IPS-NIHi11 (cell line): ENCODE measurements around the gene EEF1B2.
"Not testable (repeated sequence)": the region's sequence is repeated elsewhere in the genome, so short reads cannot be mapped to it uniquely, and the experiment has no call there.

Source experiments
- DNase-seq: peaks from one replicate; pipeline ENCODE4 v3.0.0; 2012; ENCODE audit warnings: mixed read lengths, low spot score

EEF1B2 gene

GRCh38 chr2:206164261-206164862, 4.7 kb downstream of the EEF1B2 start:
- DNase-seq = peak; percentile 24

- not testable (repeated sequence) for DNase-seq
Observed at GRCh38 chr2:206168230-206168629, 8.5 kb downstream of the EEF1B2 start.

- DNase-seq = not testable (repeated sequence)
Observed at GRCh38 chr2:206171624-206172397, 12.1 kb downstream of the EEF1B2 start.

GRCh38 chr2:206173147-206173546, 13.5 kb downstream of the EEF1B2 start:
- DNase-seq = no peak

- no peak for DNase-seq
Observed at GRCh38 chr2:206176121-206176520, 16.4 kb downstream of the EEF1B2 start.

- no peak for DNase-seq
Observed at GRCh38 chr2:206176901-206177300, 17.2 kb downstream of the EEF1B2 start.

GRCh38 chr2:206181526-206181925, 21.8 kb downstream of the EEF1B2 start:
- DNase-seq = not testable (repeated sequence)

- DNase-seq = no peak
Observed at GRCh38 chr2:206189691-206190090, 30.0 kb downstream of the EEF1B2 start.

GRCh38 chr2:206190111-206190510, 30.4 kb downstream of the EEF1B2 start:
- no peak for DNase-seq

- no peak for DNase-seq
Observed at GRCh38 chr2:206190689-206191088, 31.0 kb downstream of the EEF1B2 start.

- DNase-seq = no peak
Observed at GRCh38 chr2:206192157-206192556, 32.5 kb downstream of the EEF1B2 start.

- no peak for DNase-seq
Observed at GRCh38 chr2:206193671-206194357, 34.1 kb downstream of the EEF1B2 start.

GRCh38 chr2:206198677-206199076, 39.0 kb downstream of the EEF1B2 start:
- DNase-seq = no peak

- no peak for DNase-seq
Observed at GRCh38 chr2:206201075-206201848, 41.6 kb downstream of the EEF1B2 start.

GRCh38 chr2:206202446-206202845, 42.8 kb downstream of the EEF1B2 start:
- no peak for DNase-seq

GRCh38 chr2:206203331-206203730, 43.6 kb downstream of the EEF1B2 start:
- DNase-seq = no peak

GRCh38 chr2:206204710-206205109, 45.0 kb downstream of the EEF1B2 start:
- DNase-seq = no peak

- not testable (repeated sequence) for DNase-seq
Observed at GRCh38 chr2:206207316-206207715, 47.6 kb downstream of the EEF1B2 start.

- no peak for DNase-seq
Observed at GRCh38 chr2:206208900-206209299, 49.2 kb downstream of the EEF1B2 start.

- DNase-seq = no peak
Observed at GRCh38 chr2:206211657-206212255, 52.1 kb downstream of the EEF1B2 start.
